GM21737 (cell line): ENCODE measurements around the gene MS4A5.
"Not testable (repeated sequence)": the region's sequence is repeated elsewhere in the genome, so short reads cannot be mapped to it uniquely, and the experiment has no call there.

ENCODE experiments used
- ATAC-seq: cut with Tn5 transposase; IDR thresholded peaks from one replicate; pipeline ENCODE4 v1.9.1; 2021; ENCODE audit warnings: mild to moderate bottlenecking, moderate library complexity; ENCODE audit not compliant: unreplicated experiment

MS4A5 gene, protein sequence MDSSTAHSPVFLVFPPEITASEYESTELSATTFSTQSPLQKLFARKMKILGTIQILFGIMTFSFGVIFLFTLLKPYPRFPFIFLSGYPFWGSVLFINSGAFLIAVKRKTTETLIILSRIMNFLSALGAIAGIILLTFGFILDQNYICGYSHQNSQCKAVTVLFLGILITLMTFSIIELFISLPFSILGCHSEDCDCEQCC

DNA sequence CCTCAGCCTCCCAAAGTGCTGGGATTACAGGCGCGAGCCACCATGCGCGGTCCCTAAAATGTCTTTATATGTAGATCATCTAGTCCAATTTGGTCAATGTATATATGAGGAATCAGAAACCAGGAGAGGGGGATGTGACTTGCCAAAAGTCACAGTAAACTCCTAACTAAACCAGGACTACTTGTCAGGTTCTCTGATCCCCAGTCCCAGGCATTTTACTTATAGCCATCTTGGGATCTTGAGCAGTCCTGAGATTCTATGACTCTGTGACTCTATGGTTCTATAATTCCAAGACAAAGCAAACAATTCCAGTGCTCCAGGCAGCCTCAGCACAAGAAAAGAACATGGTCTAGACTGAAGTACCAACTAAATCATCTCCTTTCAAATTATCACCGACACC, at the start of gene MS4A5:
Gene MS4A5 (plus strand): TSS at position 301 of the 400 bp plus-strand sequence. CDS start 103 bp downstream, outside the sequence.
- no peak for ATAC-seq

DNA sequence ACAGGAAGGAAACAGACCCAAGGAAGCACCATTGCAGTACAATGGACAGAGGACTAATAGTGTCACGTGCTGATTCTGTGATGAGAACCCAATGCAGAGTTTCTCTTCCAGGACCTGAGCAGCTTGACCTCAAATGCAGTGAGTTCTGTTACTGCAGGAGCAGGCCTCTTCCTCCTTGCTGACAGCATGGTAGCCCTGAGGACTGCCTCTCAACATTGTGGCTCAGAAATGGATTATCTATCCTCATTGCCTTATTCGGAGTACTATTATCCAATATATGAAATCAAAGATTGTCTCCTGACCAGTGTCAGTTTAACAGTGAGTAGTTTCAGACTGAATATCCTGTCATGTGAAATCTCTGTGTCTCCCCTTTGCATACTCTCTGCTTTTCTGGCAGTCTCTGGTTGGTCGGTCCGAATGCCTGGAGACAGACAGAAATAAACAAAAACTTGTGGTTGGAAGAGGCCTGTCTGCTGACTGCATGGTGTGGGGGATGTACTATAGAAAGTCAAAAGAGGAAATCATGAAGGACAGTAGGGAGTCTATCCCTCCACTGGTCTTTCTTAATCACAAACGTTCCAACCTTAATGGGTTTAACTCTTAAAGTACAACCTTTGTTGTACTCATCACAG, 40.0 kb upstream of the MS4A5 start:
- ATAC-seq: peak; percentile 89

DNA sequence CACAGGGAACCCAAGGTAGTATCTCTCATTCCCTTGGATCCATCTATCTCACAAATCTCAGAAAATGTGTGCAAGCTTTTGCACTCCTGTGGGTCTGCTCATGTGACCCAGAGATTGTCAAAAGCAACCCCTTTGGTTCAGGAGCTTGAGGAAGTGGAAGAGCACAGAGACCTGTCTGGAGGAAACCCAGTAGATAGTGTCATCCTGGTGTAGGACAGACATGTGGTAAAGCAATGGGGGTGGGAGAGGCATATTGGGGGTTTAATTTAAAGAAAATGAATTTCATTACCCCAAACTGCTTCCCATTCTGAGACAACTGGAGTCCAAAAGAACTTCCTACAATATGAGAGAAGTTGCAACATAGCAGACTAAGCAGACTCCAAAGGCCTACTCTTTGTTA, 39.0 kb upstream of the MS4A5 start:
- no peak for ATAC-seq

DNA sequence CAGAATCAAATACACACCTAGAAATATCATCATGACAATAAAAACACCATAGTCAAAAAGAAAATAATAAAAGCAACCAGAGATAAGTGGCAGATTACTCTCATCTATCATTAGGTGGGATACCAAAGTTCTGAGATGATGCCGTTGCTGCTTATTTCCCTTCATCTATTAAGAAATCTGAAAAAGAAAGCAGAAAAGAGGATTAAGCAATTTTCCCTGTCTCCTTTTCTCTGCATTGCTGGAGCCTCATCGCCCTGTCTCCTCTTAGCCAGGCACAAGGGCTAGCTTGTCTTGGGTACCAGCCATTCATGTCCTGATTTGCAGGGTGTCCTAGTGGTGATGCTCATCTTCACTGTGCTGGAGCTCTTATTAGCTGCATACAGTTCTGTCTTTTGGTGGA, 37.0 kb upstream of the MS4A5 start:
- no peak for ATAC-seq

DNA sequence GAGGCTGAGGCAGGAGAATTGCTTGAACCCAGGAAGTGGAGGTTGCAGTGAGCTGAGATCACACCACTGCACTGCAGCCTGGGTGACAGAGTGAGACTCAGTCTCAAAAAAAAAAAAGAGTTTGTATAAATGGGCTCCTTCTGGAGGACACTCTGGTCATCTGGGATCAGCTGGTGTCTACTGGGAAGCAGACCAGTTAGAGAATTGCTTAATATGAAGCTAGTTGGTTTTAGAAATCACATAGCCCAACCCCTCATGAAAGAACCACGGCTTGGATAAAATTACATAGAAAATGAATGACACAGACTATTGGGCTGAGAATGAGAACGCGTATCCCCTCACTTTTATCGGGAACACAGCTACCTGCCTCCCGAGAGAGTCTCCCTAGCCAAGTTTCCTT, 36.4 kb upstream of the MS4A5 start:
- no peak for ATAC-seq

DNA sequence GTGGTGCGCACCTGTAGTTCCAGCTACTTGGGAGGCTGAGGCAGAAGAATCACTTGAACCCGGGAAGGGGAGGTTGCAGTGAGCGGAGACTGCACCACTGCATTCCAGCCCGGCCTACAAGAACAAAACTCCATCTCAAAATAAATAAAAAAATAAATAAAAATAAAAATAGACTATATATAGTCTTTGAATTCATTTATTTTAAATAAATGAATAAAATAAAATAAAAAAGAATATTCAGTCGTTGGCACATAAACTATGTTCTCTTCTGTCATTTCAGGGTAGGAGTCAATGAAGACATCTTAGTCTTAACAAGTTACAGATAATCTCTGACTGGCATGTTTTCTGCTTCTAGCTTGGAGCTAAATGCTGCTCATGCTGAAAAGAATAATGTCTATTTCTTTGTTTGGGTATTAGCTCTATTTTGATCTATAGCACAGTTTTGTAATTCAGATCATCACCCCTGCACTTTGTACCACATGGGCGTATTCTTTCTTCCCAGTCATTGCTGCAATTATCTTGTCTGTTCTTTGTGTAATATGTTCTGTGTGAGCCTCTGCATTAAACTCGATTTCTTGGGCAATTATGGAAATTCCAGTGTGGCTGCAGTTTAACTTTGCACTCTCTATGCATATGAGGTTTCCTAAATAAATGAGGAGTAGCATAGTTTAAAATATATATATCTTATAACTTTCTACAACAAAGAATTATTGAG, 34.5 kb upstream of the MS4A5 start:
- no peak for ATAC-seq

DNA sequence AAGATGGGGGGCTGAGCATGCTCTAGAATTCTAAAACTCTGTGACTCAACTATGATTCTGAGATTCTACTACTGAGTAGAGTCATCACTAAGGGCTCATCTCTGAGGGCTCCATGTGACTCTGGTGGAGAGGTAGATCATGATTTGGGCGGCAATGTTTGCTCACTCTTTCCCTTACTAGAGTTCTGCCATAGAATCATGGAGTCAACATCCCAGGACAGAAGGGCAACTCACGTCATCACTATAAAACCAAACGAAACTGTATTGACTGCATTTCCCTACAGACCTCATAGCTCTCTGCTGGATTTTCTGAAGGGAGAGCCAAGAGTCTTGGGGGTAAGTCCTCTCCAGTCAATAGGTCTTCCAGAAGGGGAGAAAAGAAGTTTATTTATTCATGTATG, 33.0 kb upstream of the MS4A5 start, which contains the start of gene MS4A14:
Gene MS4A14 (plus strand): TSS at position 78 of the 400 bp plus-strand sequence. CDS start 120 bp downstream, at position 198.
- no peak for ATAC-seq

DNA sequence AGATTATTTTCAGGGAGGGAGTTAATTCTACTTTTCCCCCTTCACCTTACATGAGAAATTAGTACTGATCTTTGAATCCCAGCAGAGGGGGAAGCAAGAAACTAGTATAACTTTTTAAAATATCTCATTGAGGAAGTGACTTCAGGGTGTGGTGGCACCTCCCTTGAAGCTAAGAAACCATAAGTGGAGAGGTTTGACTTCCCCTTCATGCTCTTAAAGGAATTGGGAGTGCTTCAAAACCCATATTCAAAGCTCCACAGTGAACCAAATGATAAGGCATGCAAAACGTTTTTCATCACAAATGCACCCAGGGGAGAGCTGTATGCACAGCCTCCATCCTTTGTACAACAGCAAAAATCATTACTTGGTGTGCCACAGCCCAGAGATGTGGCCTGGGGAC, 32.6 kb upstream of the MS4A5 start:
- peak; percentile 63 for ATAC-seq

DNA sequence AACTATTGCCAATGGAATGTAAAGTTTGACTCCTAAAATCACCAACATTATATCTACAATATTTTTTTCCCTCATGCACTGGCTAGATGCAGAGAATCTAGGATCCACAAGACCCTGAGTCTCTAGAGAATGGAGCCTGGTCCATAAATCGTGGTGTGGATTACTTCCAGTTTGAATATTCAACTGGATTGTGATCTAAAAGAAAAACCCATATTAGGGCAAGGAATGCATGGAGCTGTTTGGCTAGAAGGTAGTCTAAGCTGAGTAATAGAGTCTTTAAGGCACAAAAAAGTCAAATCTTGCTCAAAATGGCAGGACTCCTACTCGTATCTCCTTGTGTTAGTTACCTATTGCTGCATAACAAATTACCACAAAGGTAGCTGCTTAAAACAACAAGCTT, 9.4 kb upstream of the MS4A5 start:
- no peak for ATAC-seq

DNA sequence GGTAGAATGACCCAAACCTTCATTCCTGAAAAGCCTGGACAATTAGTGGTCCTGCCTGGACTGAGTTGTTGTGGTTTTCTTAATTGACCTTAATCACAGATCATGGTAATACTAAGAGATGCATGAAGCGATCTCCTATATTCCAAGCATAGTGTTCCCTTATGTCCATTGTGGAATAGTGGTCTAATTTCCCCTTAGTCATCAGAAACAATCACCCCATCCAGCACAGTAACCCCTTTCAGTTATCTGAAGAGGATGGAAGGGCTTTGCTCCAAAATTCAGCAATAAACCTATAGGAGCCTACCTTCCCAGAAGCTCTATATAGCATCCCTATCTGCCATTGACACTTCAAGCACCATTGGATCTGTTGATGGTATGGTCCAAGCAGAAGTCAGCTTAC, 6.8 kb upstream of the MS4A5 start:
- ATAC-seq: no peak

DNA sequence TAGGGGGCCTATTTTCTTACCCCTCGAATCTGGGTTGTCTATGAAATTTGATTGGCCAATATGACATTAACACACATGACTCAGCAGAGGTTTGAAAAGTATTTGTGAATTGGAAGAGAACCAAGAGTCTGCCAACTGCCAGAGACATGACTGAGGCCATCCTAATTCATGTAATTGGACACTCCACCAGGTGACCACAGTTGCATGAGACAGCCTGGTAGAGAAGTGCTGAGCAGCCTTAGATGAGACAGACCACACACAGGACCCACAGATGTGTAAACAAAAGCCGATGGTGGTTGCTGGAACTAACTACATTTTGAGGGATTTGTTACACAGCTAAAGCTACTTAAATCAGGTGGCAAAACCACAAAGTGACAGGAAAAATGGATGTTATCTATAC, 855 bp upstream of the MS4A5 start:
- ATAC-seq: no peak

DNA sequence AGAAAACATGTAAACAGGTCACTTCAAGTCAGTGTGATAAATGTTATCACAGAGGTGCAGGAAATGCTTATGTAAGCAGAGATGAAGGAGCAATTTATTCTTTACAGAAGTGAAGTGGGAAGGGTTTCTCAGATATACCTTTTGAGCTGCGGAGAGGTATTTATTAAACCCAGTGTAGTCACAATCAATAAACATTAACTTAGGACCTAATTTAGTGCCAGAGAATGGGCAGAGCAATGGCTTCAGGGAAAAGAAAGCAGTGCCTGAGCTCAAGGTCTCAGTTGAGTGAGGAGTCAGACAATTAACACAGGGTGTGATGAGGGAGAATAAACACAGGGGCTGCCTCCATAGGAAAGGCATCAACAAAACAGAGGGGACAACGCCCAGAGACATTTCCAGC, 1.9 kb downstream of the MS4A5 start:
- no peak for ATAC-seq

DNA sequence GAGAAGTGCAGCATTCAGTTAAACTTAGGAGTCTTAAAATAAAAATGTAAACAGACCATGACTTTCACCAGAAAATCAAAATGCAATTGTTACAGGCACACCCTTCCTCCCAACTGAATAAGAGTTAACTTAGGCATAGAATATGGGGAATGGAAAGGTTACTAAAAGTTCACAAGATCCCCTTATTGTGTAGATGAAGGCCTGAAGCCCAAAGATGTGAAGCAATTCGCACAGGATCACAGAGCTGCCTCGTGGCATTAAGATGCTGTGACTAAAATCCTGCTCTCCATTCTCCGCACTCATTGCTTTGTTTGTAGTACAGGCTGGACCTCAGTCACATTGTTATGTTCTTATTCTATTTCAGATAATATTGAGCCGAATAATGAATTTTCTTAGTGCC, 4.0 kb downstream of the MS4A5 start:
- no peak for ATAC-seq

DNA sequence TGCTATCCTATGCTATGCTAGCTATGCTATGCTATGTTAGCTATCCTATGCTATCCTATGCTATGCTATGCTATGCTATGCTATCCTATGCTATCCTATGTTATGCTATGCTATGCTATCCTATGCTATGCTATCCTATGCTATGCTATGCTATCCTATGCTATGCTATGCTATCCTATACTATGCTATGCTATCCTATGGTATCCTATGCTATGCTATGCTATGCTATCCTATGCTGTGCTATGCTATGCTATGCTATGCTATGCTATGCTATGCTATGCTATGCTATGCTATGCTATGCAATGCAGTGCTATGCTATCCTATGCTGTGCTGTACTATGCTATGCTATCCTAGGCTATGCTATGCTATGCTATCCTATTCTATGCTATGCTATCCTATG, 17.7 kb downstream of the MS4A5 start:
- no peak for ATAC-seq

DNA sequence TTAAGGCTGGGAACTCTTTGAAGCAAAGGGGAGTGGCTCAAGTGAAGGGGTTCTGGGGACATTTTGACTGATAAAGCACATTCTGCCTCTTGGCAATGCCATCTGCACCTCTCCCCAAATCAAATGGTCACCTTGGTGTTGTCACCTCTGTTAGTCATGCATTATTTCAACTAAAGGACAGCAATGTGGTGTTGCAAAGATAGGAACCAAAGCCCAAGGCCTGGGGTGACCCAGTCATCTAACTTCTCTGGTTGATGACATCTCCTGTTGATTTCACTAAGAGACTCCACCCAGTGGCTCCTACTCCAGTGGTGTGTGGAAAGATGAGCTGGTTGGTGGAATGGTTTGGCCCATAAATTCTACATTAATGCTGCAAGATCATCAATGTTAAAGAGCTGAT, 18.5 kb downstream of the MS4A5 start:
- ATAC-seq: no peak

DNA sequence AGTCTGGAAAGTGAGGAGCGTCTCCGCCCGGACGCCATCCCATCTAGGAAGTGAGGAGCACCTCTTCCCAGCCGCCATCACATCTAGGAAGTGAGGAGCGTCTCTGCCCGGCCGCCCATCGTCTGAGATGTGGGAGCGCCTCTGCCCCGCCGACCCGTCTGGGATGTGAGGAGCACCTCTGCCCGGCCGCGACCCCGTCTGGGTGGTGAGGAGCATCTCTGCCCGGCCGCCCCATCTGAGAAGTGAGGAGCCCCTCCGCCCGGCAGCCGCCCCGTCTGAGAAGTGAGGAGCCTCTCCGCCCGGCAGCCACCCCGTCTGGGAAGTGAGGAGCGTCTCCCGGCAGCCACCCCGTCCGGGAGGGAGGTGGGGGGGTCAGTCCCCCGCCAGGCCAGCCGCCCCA, 21.8 kb downstream of the MS4A5 start:
- not testable (repeated sequence) for ATAC-seq

DNA sequence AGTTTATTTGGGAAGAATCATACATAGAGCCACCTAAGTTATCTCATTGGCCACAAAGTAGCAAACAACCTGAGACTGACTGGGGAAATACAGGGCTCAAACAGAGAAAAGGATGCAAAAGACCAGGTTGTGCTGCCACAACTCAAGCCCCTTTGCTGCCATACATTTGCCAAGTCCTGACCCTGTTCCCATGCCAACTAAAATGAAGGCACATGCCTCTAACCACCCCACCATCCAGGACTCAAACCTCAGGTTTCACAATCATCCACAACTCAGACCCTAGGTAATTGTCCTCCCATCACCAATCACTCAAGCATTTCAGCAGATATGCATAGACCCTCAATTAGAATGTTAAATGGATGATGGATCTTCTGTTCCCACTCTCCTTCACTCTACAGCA, 24.8 kb downstream of the MS4A5 start:
- no peak for ATAC-seq

DNA sequence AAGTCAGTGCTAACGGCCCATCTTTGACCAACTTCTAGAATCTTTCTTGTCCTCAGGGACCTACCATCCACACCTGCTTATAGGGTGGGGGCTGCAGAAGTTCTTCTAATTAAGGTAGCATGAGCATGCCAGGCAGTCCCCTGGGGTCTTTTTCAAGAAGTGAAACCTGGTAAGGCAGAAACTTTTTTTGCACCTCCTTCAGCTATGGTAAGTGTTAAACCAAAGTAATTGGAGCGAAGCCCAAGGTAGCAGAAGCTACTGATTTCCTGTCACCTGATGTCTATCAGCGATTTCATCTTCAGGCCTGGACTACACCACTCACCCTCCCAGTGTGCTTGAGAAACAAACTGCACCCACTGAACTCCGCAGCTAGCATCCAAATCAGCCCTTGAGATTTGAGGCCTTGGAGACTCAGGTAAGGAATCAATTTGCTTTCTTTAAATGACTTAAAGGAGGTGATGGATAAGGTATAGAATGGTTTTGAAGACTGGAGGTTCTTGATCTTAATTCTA, 26.2 kb downstream of the MS4A5 start, which contains the start of gene MS4A1:
Gene MS4A1 (plus strand): TSS at position 317 of the 512 bp plus-strand sequence. CDS start 6,528 bp downstream, outside the sequence.
- peak; percentile 83 for ATAC-seq

DNA sequence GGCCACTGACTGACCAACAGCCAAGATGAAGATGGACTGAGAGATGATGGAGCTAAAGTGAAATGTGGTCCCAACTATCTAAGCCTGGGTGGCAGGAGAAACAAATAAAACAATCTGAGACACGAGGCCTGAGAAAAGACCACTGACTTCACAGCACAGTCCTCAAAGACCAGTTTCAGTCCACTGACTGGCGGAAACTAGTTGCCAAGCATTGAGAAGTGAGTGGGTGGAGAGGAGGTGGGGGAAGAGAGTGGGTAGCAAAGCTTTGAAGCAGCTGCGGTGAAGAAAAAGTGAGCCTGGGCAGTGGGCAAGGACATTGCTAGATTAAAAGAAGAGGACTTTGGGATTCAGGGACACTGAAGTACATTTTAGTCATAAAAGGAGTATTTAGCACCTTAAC, 28.2 kb downstream of the MS4A5 start:
- ATAC-seq: no peak

DNA sequence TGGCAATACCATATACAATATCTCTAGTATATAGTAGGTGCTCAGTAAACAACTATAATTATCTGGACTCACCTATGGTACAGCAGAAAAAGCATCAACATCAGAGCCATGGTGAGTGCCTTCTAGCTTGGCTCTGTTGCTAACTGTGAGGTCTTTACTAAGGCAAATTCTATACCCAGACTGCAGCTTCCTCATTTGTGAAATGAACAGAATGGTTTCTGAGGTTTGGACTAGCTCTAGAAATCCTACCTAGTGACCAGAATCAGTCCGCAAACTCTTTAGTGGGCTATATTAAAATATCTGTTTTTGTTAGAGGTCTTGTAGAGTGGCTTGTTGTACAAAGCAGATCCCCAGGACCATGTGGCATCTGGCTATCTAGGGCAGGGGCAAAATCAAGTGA, 30.0 kb downstream of the MS4A5 start:
- no peak for ATAC-seq

DNA sequence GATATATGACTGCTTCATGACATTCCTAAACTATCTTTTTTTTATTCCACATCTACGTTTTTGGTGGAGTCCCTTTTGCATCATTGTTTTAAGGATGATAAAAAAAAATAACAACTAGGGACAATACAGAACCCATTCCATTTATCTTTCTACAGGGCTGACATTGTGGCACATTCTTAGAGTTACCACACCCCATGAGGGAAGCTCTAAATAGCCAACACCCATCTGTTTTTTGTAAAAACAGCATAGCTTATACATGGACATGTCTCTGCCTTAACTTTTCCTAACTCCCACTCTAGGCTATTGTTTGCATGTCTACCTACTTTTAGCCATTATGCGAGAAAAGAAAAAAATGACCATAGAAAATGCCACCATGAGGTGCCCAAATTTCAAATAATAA, 39.5 kb downstream of the MS4A5 start:
- no peak for ATAC-seq

DNA sequence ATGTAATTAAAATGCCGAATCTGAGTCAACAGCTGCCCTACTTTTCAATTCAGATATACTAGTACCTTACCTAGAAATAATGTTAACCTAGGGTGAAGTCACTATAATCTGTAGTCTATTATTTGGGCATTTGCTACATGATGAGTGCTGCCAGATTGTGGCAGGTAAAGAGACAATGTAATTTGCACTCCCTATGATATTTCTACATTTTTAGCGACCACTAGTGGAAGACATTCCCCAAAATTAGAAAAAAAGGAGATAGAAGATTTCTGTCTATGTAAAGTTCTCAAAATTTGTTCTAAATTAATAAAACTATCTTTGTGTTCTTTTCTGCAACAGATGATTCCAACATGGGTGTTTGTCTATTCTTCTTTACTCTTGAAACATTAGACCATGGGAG, 40.4 kb downstream of the MS4A5 start:
- no peak for ATAC-seq
